HFFc6 (cell line): ENCODE data around the gene SIK2. TPM values are rescaled to one million over a fixed set of nuclear protein-coding genes. Genes with fewer than 3 reads are reported as not detected.
A peak's percentile ranks its signal among the peaks of the same experiment; 100 is the strongest.

Experiments used
- DNase-seq: peaks from one replicate; pipeline ENCODE4 v3.0.0-alpha.2; 2018
- H3K27ac Mint-ChIP-seq: 2 replicates; pipeline ENCODE4 v1.8.0; 2020; ENCODE audit warnings: mild to moderate bottlenecking, mixed read lengths
- H3K27me3 Mint-ChIP-seq: 2 replicates; pipeline ENCODE4 v1.8.0; 2021; ENCODE audit warnings: mild to moderate bottlenecking, moderate library complexity, mixed read lengths; ENCODE audit not compliant: insufficient read depth
- H3K36me3 Mint-ChIP-seq: 2 replicates; pipeline ENCODE4 v1.8.0; 2021; ENCODE audit warnings: low read depth, mixed read lengths
- H3K4me1 Mint-ChIP-seq: 2 replicates; pipeline ENCODE4 v1.8.0; 2020; ENCODE audit warnings: low read depth, mixed read lengths
- H3K4me3 Mint-ChIP-seq: 2 replicates; pipeline ENCODE4 v1.8.0; 2020; ENCODE audit warnings: mild to moderate bottlenecking, moderate library complexity, mixed read lengths
- H3K9me3 Mint-ChIP-seq: 2 replicates; pipeline ENCODE4 v1.8.0; 2020; ENCODE audit warnings: mild to moderate bottlenecking, mixed read lengths
- total RNA-seq, 6 experiments: library from RNA; stranded (reverse); fragmentation: NEBNext Ultra II Directional; extraction: Animal tissue kit (Norgen Biotek cat#: 25700); gene quantifications; 2 replicates in 1 of 6; 3 replicates in 5 of 6; pipeline ENCODE4 v1.2.3, GENCODE V29; 2021
- TF ChIP-seq, protein P1 (sequence below): fragments of 200-600 bp; sonication (generic); IDR thresholded peaks from 2 replicates; pipeline ENCODE4 v1.5.0; 2021; ENCODE audit warnings: antibody characterized with exemption, mild to moderate bottlenecking

Gene SIK2
- total RNA-seq, 6 experiments from 2014 or later, result 15.4 to 25.5 (median 18.0) TPM

DNA sequence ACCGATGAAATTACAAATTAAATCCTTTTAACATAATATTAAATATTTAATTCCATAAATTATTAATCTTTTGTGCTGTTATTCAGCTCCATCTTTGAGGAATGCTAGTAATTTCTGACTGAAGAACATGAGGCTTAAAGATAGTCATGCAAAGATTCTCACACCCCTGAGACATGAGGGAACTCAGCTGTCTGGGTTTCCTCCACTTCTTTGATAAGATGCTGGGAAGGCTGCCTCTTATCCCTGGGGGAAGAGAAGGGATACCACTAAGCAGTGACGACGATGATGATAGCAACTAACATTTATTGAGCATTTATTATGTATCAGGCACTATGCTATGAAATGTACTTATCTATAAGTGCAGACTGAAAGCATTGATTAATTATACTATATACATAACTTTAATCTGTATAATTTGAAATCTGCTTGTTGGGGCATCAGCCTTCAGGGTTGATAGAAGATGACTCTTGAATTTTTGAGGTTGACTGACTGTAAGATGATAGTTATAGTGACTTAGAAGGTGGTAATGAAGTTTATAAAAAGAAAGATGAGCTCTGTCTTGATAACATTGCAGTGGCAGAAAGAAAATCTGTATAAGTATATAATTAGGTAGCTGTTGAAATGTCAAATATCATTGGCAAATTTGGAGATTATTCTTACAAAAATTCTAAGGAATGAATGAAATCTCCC lies 78.4 kb downstream of the SIK2 start:
- Mint-ChIP-seq H3K27me3 (no peaks in the 10 kb centered on the region), H3K9me3 (no peaks in the 10 kb centered on the region), H3K36me3 (peaks cover 8% of the 10 kb centered on the region), H3K4me1 (peaks cover 39% of the 10 kb centered on the region), H3K4me3 (no peak overlapping the region), H3K27ac (no peak overlapping the region)
- DNase-seq, result no peak
- TF ChIP-seq, protein P1, sequence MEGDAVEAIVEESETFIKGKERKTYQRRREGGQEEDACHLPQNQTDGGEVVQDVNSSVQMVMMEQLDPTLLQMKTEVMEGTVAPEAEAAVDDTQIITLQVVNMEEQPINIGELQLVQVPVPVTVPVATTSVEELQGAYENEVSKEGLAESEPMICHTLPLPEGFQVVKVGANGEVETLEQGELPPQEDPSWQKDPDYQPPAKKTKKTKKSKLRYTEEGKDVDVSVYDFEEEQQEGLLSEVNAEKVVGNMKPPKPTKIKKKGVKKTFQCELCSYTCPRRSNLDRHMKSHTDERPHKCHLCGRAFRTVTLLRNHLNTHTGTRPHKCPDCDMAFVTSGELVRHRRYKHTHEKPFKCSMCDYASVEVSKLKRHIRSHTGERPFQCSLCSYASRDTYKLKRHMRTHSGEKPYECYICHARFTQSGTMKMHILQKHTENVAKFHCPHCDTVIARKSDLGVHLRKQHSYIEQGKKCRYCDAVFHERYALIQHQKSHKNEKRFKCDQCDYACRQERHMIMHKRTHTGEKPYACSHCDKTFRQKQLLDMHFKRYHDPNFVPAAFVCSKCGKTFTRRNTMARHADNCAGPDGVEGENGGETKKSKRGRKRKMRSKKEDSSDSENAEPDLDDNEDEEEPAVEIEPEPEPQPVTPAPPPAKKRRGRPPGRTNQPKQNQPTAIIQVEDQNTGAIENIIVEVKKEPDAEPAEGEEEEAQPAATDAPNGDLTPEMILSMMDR, result no peak

DNA sequence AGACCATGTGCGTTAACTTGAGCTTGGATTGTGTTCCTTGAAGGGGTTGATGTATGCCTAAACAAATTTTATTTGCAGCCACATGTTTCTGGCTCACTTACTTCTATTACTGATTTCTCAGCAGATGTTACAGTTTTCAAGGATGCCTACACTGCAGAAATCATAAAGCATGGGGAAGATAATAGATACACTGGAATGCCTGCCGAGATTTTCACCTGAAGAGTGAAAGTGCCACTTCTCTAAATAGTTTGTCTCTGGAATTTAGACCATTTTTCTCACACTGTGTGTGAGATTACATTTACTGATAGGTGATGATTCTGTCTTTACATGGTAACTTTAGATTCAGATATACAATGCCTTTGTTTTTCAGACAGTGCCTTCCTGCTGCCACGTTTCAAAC lies 81.6 kb downstream of the SIK2 start:
- H3K27ac Mint-ChIP-seq, result peak overlapping the region; percentile 57; the same call in 1 of the 2 replicates
- peaks cover 3% of the 10 kb centered on the region for H3K27me3 Mint-ChIP-seq
- no peaks in the 10 kb centered on the region for H3K9me3 Mint-ChIP-seq
- TF ChIP-seq, protein P1, result no peak
- H3K36me3 Mint-ChIP-seq, result peaks cover 9% of the 10 kb centered on the region; the same call in 1 of the 2 replicates
- DNase-seq, result no peak
- H3K4me1 Mint-ChIP-seq, result peaks cover 23% of the 10 kb centered on the region
- H3K4me3 Mint-ChIP-seq, result no peak overlapping the region

DNA sequence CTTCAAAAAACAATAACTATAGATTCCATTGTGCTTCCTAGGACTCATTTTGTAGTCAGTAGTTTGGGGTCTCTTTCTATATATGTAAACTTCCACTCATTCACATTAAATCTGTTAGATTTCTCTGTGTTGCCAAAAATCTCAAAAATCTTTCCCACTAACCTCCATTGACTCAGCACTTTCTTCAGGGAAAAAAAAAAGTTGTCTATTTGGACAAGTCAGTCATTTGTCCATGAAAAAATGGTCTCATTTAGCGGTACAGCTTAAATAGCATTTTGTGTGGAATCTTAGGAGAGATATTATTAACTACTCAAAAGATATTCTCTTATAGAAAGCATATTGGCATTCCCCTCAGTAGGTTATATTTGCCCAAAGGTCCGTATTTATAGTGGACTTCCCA lies 82.0 kb downstream of the SIK2 start:
- peaks cover 23% of the 10 kb centered on the region for H3K4me1 Mint-ChIP-seq

DNA sequence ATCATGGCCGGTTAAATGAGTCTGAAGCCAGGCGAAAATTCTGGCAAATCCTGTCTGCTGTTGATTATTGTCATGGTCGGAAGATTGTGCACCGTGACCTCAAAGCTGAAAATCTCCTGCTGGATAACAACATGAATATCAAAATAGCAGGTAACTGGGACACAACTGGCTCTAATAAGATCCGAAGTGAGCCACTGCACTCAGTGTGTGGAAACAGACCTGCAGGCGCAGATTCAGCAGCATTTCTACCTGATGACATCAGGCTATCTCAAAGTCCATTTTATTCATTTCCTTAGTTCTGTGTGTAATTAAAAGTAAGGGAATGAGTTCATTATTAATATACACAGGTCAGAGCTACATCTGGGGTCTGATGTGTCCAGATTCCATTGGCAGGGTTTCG lies 85.8 kb downstream of the SIK2 start:
- peaks cover 3% of the 10 kb centered on the region for H3K27me3 Mint-ChIP-seq
- peaks cover 19% of the 10 kb centered on the region for H3K36me3 Mint-ChIP-seq
- peak overlapping the region; percentile 58 for H3K27ac Mint-ChIP-seq
- no peak overlapping the region for H3K4me3 Mint-ChIP-seq
- TF ChIP-seq, protein P1, result no peak
- H3K9me3 Mint-ChIP-seq, result no peaks in the 10 kb centered on the region
- peaks cover 18% of the 10 kb centered on the region for H3K4me1 Mint-ChIP-seq
- no peak for DNase-seq

More for the DNA sequence above, 82.0 kb downstream of the SIK2 start:
- DNase-seq, result no peak
- H3K36me3 Mint-ChIP-seq, result peaks cover 13% of the 10 kb centered on the region
- H3K4me3 Mint-ChIP-seq, result no peak overlapping the region
- H3K27me3 Mint-ChIP-seq, result peaks cover 3% of the 10 kb centered on the region
- H3K9me3 Mint-ChIP-seq, result no peaks in the 10 kb centered on the region
- TF ChIP-seq, protein P1, result no peak
- peak overlapping the region; percentile 57; the same call in 1 of the 2 replicates for H3K27ac Mint-ChIP-seq

- H3K9me3 Mint-ChIP-seq, result no peaks in the 10 kb centered on the region
- H3K27ac Mint-ChIP-seq, result no peak overlapping the region
- no peak for DNase-seq
- H3K4me3 Mint-ChIP-seq, result no peak overlapping the region
- peaks cover 3% of the 10 kb centered on the region for H3K27me3 Mint-ChIP-seq
- H3K4me1 Mint-ChIP-seq, result peaks cover 29% of the 10 kb centered on the region
- TF ChIP-seq, protein P1, result no peak
- peaks cover 19% of the 10 kb centered on the region for H3K36me3 Mint-ChIP-seq
Measured at GRCh38 chr11:111691176-111691575, 88.9 kb downstream of the SIK2 start.
